Activated gamma-delta T cell (primary cell): ENCODE measurements around the gene HACD4.
"Not testable (repeated sequence)": the region's sequence is repeated elsewhere in the genome, so short reads cannot be mapped to it uniquely, and the experiment has no call there.

Experiments used
- DNase-seq: peaks from one replicate; lab custom pipeline; 2025; lab: John Stamatoyannopoulos, UW

HACD4 gene

DNA sequence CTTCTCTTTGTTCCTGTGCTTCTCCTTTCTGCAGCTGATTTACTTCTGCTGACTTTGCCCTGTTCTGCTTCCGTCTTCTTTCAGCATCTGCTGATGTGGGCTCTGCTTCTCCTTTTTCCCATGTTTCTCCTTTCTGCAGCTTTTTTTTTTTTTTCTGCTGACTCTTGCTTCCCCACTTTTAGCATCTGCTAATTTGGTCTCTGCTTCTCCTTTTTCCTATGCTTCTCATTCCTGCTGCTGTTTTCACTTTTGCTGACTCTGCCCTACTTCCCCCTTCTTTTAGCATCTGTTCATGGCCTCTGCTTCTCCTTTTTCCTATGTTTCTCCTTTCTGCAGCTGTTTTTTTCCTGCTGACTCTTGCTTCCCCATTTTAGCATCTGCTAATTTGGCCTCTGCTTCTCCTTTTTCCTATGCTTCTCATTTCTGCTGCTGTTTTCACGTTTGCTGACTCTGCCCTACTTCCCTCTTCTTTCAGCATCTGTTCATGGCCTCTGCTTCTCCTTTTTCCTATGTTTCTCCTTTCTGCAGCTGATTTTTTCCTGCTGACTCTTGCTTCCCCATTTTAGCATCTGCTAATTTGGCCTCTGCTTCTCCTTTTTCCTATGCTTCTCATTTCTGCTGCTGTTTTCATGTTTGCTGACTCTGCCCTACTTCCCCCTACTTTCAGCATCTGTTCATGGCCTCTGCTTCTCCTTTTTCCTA is 58.0 kb downstream of the HACD4 start:
- not testable (repeated sequence) for DNase-seq

GRCh38 chr9:20972684-20973083 is 58.8 kb downstream of the HACD4 start:
- no peak for DNase-seq

DNA sequence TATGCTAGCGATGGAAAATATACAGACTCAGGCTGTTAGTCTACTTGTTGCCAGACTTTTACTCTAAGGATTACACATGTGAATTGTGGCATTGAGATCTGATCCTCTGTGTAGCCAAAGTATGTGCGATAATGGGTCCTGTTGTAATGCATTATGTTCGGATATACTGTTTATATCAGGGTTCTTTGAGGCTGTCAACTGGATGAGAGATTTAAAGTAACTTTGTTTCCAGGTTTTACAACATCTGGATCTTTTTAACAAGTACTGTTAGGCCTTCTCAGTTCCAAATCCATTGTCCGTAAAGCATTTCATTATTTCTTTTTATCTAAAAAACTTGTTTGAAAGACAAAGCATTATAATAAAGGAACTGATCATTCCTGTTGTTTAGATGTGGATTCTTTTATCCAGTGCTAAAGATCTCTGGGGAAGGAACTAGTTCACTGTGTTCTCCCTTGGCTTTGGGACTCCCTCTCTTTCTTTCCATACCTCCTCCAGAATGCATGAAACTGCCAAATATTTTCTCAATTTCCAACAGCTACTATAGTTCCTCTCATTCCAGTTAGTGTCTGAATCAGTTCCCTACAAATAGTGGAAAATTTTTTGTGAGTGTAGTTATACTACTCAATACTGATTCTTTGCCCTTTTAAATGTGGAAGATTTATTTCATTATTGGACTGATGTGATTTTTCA is 68.8 kb downstream of the HACD4 start:
- DNase-seq = no peak

GRCh38 chr9:20950707-20951106 is 80.7 kb downstream of the HACD4 start:
- DNase-seq = no peak
